ENCODE results near the gene KDF1.
"Not testable (repeated sequence)": the region's sequence is repeated elsewhere in the genome, so short reads cannot be mapped to it uniquely, and the experiment has no call there.

Gene KDF1

GRCh38 chr1:26994787-26995517 lies 34.7 kb upstream of the KDF1 start:
- no peak for DNase-seq (ENCODE audit: low read depth, low spot score)
- no peak overlapping the region for H3K4me3 ChIP-seq (ENCODE audit: low read length)

GRCh38 chr1:26994020-26994786 lies 33.9 kb upstream of the KDF1 start:
- DNase-seq (ENCODE audit: low read depth, low spot score) = no peak
- peak overlapping the region; percentile 43 for H3K4me3 ChIP-seq (ENCODE audit: low read length)

GRCh38 chr1:26993237-26994019 lies 33.2 kb upstream of the KDF1 start, which contains the start of gene TRNP1:
TSS of gene TRNP1 (plus strand) at chr1:26993692. CDS start at chr1:26993787, 95 bp downstream.
- DNase-seq (ENCODE audit: low read depth, low spot score) = peak; percentile 37

GRCh38 chr1:26991310-26992116 lies 31.2 kb upstream of the KDF1 start:
- peak; percentile 23 for DNase-seq (ENCODE audit: low read depth, low spot score)
- H3K4me3 ChIP-seq (ENCODE audit: low read length) = no peak overlapping the region

More at GRCh38 chr1:26993237-26994019, 33.2 kb upstream of the KDF1 start, which contains the start of gene TRNP1:
- H3K4me3 ChIP-seq (ENCODE audit: low read length) = peak within 1 kb of the TSS; percentile 43

GRCh38 chr1:26989403-26990109 lies 29.3 kb upstream of the KDF1 start:
- H3K4me3 ChIP-seq (ENCODE audit: low read length); DNase-seq (ENCODE audit: low read depth, low spot score): not testable (repeated sequence)

GRCh38 chr1:26986658-26987057 lies 26.4 kb upstream of the KDF1 start:
- DNase-seq (ENCODE audit: low read depth, low spot score) = no peak
- H3K4me3 ChIP-seq (ENCODE audit: low read length) = no peak overlapping the region

GRCh38 chr1:26984291-26984690 lies 24.0 kb upstream of the KDF1 start:
- no peak for DNase-seq (ENCODE audit: low read depth, low spot score)
- no peak overlapping the region for H3K4me3 ChIP-seq (ENCODE audit: low read length)

- no peak for DNase-seq (ENCODE audit: low read depth, low spot score)
- H3K4me3 ChIP-seq (ENCODE audit: low read length) = no peak overlapping the region
Measured at GRCh38 chr1:26983863-26984262, 23.6 kb upstream of the KDF1 start.

GRCh38 chr1:26981146-26981846 lies 21.0 kb upstream of the KDF1 start:
- no peak overlapping the region for H3K4me3 ChIP-seq (ENCODE audit: low read length)
- DNase-seq (ENCODE audit: low read depth, low spot score) = no peak

GRCh38 chr1:26978901-26979300 lies 18.6 kb upstream of the KDF1 start:
- DNase-seq (ENCODE audit: low read depth, low spot score) = no peak
- H3K4me3 ChIP-seq (ENCODE audit: low read length) = no peak overlapping the region

- H3K4me3 ChIP-seq (ENCODE audit: low read length) = no peak overlapping the region
- DNase-seq (ENCODE audit: low read depth, low spot score) = no peak
Measured at GRCh38 chr1:26976621-26977510, 16.6 kb upstream of the KDF1 start.

GRCh38 chr1:26972821-26973220 lies 12.6 kb upstream of the KDF1 start:
- no peak for DNase-seq (ENCODE audit: low read depth, low spot score)
- H3K4me3 ChIP-seq (ENCODE audit: low read length) = no peak overlapping the region

- no peak overlapping the region for H3K4me3 ChIP-seq (ENCODE audit: low read length)
- DNase-seq (ENCODE audit: low read depth, low spot score) = no peak
Measured at GRCh38 chr1:26972390-26972789, 12.1 kb upstream of the KDF1 start.

GRCh38 chr1:26971590-26971989 lies 11.3 kb upstream of the KDF1 start:
- DNase-seq (ENCODE audit: low read depth, low spot score) = no peak
- H3K4me3 ChIP-seq (ENCODE audit: low read length) = no peak overlapping the region

- no peak overlapping the region for H3K4me3 ChIP-seq (ENCODE audit: low read length)
- DNase-seq (ENCODE audit: low read depth, low spot score) = no peak
Measured at GRCh38 chr1:26970810-26971209, 10.5 kb upstream of the KDF1 start.

GRCh38 chr1:26965628-26966027 lies 5.4 kb upstream of the KDF1 start:
- H3K4me3 ChIP-seq (ENCODE audit: low read length) = no peak overlapping the region
- no peak for DNase-seq (ENCODE audit: low read depth, low spot score)

GRCh38 chr1:26965213-26965612 lies 4.9 kb upstream of the KDF1 start:
- DNase-seq (ENCODE audit: low read depth, low spot score) = no peak
- H3K4me3 ChIP-seq (ENCODE audit: low read length) = no peak overlapping the region

Data from Jurkat, Clone E6-1 (cell line).